HG03457 (cell line): Measurements from ENCODE around the gene ZNF761.
A peak's percentile ranks its signal among the peaks of the same experiment; 100 is the strongest.
"Not testable (repeated sequence)": the region's sequence is repeated elsewhere in the genome, so short reads cannot be mapped to it uniquely, and the experiment has no call there.

ENCODE experiments used
- ATAC-seq: cut with Tn5 transposase; IDR thresholded peaks from one replicate; pipeline ENCODE4 v1.9.1; 2021; ENCODE audit warnings: moderate number of reproducible peaks; ENCODE audit not compliant: unreplicated experiment

ZNF761 gene

DNA sequence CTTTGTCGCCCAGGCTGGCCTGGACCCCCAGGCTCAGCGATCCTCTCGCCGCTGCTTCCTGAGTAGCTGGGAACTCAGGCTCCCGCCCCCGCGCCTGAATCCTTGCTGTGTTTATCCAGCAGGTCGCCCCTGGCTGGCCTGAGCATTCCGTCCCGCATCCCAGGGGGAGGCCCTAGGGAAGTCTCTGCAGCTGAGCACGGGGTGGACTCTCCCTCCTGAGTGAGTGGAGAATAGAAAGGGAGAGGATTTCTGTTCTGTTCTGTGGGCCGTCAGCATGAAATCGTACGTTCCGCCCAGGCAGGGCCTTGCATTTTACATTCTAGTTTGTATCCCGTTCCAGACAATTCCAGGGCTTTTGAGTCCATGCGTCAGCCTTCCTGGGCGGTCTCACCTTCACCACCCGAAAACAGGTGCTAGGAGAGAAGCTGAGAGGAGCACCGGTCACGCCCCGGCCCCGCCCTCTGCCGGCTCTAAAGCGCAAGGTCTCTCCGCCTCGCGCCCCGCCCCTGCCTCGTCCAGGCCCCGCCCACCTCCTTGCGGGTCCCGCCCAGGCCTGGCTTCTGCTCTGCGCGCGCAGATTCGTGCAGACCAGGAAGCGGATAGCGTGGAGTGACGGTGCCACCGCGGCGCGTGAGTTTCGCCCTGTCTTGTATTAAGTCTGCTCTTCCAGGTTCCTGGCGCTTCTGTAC is at the start of gene ZNF761:
Gene ZNF761 (plus strand): TSS at position 586 of the 689 bp plus-strand sequence. CDS start 15,285 bp downstream, outside the sequence.
- ATAC-seq: peak; percentile 92

DNA sequence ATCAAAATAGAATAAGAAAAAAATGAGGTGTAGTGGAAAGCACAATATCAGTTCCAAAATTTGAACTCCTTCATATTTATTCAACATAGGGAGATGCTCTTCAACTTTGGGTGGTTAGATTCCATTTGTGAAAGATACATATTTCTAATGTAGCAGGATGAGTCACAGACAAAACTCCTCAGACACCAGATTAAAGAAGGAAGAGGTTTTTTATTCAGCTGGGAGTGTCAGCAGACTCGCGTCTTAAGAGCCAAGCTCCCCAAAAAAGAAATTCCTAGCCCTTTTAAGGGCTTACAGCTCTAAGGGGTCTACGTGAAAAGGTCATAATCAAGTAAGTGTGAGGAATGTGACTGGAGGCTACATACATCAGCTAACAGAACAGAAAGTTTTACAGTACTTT is 43.6 kb upstream of the ZNF761 start:
- ATAC-seq: no peak

DNA sequence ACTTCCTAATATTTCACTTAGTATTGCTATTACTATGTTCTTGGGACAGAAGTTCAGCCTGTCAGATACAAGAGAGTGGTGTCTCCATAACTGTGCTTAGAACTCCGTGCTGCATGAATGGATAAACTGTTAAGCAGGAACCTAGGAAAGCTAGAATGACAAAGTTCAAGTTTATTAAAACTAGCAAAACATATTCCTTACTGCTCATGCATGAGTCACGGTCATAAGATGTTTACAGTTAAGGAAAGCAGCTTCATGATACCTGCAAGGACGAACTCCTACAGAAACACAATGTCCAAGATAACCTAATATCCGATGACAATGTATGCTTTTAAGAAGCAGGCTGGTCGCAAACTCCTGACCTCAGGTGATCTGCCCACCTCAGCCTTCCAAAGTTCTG is 42.9 kb upstream of the ZNF761 start:
- no peak for ATAC-seq

DNA sequence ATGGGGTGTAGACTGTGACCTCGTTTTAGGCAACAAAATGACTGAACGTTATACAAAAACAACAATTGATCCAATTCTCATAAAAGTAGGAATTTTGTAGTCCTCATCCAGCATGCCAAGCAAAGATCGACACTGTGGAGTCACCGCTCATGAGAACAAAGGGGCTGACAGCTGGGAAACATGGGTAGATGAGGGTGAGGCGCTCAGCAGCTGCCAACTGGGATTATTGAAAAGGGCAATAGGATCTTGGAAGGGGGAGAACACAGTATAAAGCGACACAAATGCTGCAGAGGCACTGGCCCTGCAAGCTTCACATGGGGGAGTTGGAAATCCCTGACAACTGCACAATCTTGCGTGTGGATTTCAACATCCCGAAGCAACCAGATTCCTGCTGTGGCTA is 42.2 kb upstream of the ZNF761 start:
- no peak for ATAC-seq

DNA sequence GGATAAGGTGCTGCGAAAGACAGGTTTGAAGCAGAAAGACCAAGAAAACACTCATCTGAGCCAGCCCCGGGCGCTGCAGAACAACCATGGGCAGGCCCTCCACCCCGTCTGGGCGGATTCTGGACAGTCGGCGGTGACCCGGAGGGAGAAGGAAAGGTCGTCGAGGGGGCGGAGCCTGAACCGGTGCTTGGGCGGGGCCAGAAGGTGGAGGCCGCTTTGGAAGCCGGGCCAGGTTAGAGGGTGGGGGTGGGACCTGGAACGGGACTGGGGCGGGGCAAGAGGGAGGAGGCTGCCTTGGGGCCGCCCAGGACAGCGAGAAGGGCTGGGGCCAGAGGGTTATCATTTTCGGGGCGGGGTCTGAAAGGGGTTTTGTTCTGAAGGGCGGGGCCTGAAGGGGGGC is 41.8 kb upstream of the ZNF761 start:
- ATAC-seq: no peak

DNA sequence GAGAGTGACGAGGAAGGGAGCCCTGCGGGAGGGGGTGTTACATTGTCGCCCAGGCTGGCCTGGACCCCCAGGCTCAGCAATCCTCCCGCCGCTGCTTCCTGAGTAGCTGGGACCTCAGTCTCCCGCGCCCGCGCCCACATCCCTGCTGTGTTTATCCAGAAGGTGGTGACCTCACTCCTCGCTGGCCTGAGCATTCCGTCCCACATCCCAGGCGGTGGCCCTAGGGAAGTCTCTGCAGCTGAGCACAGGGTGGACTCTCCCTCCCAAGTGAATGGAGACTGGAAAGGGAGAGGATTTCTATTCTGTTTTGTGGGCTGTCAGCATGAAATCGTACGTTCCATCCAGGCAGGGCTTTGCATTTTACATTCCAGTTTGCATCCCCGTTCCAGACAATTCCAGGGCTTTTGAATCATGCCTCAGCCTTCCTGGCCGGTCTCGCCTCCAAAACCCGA is 37.2 kb upstream of the ZNF761 start:
- no peak for ATAC-seq

DNA sequence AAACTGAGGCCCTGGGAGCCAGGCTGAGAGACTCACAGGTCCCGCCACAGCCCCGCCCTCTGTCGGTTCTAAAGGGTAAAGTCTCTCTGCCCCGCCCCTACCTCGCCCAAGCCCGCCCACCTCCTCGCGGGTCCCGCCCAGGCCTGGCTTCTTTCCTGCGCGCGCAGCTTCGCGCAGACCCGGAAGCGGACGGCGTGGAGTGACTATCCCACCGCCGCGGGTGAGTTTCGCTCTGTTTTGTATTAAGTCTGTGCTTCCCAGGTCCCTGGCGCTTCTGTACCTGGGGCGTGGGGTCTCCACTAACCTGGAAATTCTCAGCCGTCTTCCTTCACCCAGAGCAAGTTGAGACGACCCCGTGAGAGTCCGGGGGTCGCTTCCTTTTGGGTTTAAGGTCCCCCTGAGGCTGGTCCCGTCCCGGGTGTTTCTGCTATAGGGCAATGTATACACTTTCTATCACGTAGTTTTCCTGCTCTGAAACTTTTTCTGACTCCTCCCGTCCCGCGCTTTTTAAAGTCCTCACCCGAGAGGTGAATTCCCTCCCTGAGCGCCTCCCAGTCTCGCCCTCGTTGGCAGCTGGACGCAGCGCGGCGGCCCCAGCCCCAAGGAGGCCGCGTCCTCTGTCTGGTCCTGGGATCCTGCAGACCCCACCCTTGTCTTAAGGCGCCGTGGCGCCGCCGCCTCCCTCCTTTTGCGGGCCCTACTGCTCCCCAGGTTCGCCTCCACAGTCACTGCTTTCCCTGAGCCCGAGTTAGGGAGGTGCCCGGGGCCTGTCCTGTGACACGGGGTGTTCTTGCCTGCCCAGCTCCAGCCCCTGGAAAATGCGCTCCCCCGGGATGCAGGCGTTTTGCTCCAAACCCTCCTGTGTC is 36.6 kb upstream of the ZNF761 start, which contains the start of gene ZNF765:
Gene ZNF765 (plus strand): TSS at position 176 of the 866 bp plus-strand sequence. CDS start 2,867 bp downstream, outside the sequence.
- peak; percentile 80 for ATAC-seq

DNA sequence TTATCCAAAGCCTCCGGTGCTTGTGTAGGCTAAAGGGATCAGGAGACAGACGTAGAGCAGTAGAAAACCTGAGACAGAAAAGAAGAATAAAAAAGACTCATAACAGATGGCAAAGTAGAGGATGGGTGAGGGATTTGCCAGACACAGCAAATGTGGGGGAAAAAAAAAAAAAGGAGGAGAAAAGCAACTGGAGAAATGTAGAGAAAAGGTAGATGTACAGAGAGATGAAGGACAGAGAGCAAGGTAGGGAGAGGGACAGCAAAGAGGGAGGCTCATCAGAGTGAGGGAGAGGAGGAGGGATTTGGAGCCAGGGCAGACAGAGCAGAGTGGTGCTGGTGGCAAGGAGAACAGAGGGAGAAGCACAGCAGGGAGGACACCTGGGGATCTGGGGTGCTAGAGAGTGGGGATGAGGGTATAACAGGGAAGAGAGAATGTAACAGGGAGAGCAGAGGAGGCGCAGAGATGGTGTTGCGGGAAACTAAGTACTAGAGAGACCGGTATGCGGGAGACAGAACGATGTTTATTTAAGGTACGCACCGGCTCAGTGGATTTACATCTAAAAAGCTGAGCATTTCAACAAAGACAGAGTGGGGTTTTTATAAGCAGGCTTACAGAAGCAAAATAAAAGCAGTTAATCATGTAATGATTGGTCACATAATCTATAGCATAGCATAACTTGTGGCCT is 35.8 kb upstream of the ZNF761 start:
- ATAC-seq: not testable (repeated sequence)

DNA sequence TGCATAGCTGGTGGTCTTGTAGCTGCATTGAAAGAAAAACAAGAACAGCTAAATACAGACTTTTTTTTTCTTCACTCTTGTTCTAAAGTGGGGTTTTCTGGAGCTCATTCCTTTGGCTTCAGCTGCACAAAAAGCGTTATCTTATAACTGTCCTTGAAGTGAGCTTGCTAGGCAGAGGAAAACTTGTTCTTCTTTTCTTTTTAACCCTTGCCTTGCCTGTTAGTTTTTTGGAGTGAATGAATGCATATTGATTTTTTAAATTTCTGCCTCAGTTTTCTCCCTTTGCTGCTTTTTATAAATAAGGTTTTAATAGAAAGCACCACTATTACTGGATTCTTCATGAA is 35.3 kb upstream of the ZNF761 start:
- ATAC-seq: no peak

DNA sequence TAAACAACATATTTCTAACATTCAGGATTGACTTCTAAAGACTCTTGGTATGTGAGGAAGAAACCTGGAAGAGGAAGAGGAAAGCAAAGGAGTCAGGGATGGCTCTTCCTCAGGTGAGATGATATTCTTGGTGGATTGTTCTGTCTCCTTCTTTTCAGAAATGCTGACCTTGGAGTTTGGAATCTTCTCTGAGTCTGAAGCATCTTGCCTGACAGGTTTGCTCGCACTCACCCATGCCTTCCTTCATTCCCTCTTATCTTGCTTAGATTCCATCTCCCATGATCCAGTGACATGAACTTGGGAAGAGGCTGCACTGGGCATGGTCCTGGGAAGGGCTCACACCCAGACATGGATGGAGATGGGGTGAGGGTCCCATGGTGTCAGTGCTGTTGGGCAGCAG is 33.9 kb upstream of the ZNF761 start:
- not testable (repeated sequence) for ATAC-seq

DNA sequence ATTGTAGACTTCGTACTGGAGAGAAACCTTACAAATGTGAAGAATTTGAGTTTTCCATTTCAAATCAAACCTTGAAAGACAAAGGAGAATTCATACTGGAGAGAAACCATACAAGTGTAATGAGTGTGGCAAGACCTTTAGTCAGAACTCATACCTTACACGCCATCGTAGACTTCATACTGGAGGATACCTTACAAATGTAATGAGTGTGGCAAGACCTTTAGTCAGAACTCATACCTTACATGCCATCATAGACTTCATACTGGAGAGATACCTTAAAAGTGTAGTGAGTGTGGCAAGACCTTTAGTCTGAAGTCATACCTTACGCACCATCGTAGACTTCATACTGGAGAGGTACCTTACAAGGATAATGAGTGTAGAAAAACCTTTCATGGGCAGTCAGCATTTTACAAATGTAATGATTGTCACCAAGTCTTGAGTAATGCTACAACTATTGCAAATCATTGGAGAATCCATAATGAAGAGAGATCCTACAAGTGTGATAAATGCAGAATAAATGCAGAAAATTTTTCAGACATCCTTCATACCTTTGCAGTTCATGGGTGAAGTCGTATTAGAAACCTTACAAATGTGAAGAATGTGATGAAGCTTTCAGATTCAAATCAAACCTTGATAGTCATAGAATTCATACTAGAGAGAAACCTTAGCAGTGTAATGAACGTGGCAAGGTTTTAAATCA is 22.1 kb upstream of the ZNF761 start:
- no peak for ATAC-seq

DNA sequence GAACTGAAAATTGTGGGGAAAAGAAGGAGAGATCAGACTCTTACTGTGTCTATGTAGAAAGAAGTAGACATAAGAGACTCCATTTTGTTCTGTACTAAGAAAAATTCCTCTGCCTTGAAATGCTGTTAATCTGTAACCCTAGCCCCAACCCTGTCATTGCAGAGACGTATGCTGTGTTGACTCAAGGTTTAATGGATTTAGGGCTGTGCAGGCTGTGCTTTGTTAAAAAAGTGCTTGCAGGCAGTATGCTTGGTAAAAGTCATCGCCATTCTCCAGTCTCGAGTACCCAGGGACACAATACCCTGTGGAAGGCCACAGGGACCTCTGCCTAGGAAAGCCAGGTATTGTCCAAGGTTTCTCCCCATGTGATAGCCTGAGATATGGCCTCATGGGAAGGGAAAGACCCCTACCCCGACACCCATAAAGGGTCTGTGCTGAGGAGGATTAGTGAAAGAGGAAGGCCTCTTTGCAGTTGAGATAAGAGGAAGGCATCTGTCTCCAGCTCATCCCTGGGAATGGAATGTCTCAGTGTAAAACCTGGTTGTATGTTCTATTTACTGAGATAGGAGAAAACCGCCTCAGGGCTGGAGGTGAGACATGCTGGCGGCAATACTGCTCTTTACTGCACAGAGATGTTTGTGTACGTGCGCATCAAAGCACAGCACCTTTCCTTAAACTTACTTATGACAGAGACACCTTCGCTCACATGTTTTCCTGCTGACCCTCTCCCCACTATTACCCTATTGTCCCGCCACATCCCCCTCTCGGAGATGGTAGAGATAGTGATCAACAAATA is 11.1 kb upstream of the ZNF761 start:
- ATAC-seq: not testable (repeated sequence)

DNA sequence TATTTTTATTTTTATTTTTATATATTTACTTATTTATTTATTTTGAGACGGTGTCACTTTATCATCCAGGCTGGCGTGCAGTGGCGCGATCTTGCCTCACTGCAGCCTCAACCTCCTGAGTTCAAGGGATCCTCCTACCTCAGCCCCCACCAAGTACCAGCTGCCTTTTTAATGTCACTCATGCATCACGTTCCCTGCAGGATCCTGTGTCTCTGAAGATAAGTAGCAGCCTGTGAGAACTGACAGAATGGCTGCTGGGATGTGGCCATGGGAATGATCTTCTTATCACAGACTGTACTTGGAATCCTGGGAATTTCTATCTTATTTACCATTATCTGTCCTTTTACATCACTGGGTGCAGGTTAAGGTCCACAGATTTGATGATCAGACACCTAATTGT is 9.2 kb upstream of the ZNF761 start:
- ATAC-seq: no peak

DNA sequence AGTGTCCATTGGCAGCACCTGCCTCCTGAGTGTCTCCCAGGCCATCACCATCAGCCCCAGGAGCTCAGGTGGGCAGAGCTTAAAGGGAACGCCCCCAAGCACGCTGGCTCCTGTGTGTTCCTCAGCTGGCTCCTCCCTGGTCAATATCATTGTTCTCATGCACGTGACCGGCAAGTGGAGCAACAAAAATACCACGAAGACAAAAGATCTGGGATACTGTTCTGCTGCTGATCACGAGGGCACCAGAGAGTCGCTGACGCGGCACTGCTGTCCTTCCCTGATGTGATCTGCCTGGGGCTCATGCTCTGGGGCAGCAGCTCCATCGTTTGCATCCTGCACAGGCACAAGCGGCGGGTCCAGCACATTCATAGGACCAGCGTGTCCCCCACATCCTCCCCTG is 8.7 kb upstream of the ZNF761 start:
- ATAC-seq: not testable (repeated sequence)

DNA sequence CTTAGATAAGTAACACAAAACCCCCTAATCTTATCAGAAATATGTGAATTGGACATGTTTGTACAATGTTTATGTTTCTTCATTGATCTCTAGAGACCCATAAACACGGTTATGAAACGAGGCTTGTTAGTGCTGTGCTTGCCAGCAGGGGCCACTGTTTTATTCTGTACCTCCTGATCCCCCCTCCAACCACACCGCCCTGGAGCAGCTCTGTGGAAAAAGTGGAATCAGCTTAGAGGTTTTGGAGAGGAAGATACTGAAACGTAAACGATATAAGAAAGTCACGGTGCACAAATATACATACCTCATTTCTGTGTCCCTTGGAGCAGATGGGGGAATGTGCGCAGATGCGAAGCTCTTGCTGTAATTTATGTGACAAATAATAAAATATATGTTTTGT is 8.1 kb upstream of the ZNF761 start:
- ATAC-seq: not testable (repeated sequence)

DNA sequence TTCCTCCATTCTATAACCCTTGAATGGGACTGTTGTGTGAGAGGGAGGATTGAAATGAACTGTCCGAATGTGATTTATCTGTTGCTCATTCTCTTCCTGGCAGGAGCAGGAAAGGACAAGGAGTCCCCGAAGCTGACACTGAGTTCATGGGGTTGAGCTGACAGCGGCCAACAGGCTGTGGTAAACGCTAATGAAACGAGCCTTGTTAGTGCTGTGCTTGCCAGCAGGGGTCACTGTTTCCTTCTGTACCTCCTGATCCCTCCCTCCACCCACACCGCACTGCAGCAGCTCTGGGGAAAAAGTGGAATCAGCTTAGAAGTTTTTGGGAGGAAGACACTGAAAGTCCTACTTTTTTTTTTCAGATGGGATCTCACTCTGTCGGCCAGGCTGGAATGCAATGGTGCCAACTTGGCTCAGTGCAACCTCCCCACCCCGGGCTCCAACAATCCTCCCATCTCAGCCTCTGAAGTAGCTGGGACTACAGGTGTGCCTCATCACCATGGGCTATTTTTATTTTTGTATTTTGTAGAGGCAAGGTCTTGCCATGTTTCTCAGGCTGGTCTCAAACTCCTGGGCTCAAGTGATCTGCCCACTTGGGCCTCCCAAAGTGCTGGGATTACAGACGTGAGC is 6.7 kb upstream of the ZNF761 start:
- no peak for ATAC-seq

DNA sequence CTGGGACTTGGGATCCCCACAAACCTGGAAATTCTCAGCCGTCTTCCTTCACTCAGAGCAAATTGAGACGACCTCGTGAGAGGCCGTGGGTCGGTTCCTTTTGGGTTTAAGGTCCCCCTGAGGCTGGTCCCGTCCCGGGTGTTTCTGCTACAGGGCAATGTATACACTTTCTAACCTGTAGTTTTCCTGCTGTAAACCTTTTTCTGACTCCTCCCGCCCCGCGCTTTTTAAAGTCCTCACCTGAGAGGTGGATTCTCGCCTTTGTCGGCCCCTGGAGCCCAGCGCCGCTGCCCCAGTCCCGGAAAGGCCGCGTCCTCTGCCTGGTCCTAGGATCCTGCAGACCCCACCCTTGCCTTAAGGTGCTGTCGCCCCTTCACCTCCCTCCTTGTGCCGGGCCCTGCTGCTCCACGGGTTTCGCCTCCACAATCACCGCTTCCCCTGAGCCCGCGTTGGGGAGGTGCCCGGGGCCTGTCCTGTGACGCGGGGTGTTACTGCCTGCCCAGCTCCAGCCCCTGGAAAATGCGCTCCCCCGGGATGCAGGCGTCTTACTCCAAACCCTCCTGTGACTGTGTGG is 391 bp downstream of the ZNF761 start:
- ATAC-seq: peak; percentile 22

DNA sequence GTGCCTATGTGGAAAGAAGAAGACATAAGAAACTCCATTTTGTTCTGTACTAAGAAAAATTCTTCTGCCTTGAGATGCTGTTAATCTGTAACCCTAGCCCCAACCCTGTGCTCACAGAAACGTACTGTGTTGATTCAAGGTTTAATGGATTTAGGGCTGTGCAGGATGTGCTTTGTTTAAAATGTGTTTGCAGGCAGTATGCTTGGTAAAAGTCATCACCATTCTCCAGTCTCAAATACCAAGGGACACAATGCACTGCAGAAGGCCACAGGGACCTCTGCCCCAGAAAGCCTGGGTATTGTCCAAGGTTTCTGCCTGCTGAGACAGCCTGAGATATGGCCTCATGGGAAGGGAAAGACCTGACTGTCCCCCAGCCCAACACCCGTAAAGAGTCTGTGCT is 12.0 kb downstream of the ZNF761 start:
- not testable (repeated sequence) for ATAC-seq

DNA sequence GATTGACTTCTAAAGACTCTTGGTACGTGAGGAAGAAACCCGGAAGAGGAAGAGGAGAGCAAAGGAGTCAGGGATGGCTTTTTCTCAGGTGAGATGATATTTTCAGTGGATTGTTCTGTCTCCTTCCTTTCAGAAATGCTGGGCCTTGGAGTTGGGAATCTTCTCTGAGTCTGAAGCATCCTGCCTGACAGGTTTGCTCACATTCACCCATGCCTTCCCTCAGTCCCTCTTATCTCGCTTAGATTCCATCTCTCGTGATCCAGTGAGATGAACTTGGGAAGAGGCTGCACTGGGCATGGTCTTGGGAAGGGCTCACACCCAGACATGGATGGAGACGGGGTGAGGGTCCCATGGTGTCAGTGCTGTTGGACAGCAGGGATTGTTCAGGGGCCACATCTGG is 15.4 kb downstream of the ZNF761 start:
- not testable (repeated sequence) for ATAC-seq
